GM23338 (cell line): ENCODE results near the gene ZNF438. TPM values are rescaled to one million over a fixed set of nuclear protein-coding genes. Genes with fewer than 3 reads are reported as not detected.

Experiments used
- ATAC-seq: fragments of 200-7000 bp; cut with Tn5 transposase; 3 replicates; pipeline ENCODE4 v1.9.1; 2020
- DNase-seq: peaks from one replicate; pipeline ENCODE4 v3.0.0-alpha.2; 2015; ENCODE audit warnings: low spot score
- H2AFZ ChIP-seq: fragments of 200-600 bp; sonication (generic); 2 replicates; pipeline ENCODE4 v1.8.0; 2016; ENCODE audit warnings: antibody characterized with exemption, mild to moderate bottlenecking, moderate library complexity
- H3F3A ChIP-seq: fragments of 200-600 bp; sonication (generic); replicated peaks from 2 replicates; pipeline ENCODE4 v1.8.0; 2017; ENCODE audit warnings: antibody characterized with exemption, mixed run types, low read depth
- H3K27ac ChIP-seq: fragments of 200-600 bp; sonication (generic); 2 replicates; pipeline ENCODE4 v1.6.1; 2016; ENCODE audit warnings: low read depth
- H3K27me3 ChIP-seq: fragments of 200-600 bp; sonication (generic); 2 replicates; pipeline ENCODE4 v1.8.0; 2016; ENCODE audit warnings: mild to moderate bottlenecking, mixed run types, moderate library complexity; ENCODE audit not compliant: insufficient read depth
- H3K36me3 ChIP-seq: fragments of 200-600 bp; sonication (generic); 2 replicates; pipeline ENCODE4 v1.8.0; 2016; ENCODE audit warnings: mild to moderate bottlenecking; ENCODE audit not compliant: insufficient read depth
- H3K4me1 ChIP-seq: fragments of 200-600 bp; sonication (generic); 2 replicates; pipeline ENCODE4 v1.8.0; 2016; ENCODE audit warnings: mild to moderate bottlenecking, moderate library complexity; ENCODE audit not compliant: insufficient read depth
- H3K4me2 ChIP-seq: fragments of 200-600 bp; sonication (generic); 2 replicates; pipeline ENCODE4 v1.7.1; 2017; ENCODE audit warnings: mixed run types
- H3K4me3 ChIP-seq: fragments of 200-600 bp; sonication (generic); 2 replicates; pipeline ENCODE4 v1.6.1; 2016; ENCODE audit warnings: mixed run types
- H3K79me2 ChIP-seq: fragments of 200-600 bp; sonication (generic); replicated peaks from 2 replicates; pipeline ENCODE4 v1.8.0; 2017; ENCODE audit warnings: mild to moderate bottlenecking; ENCODE audit not compliant: insufficient read depth
- H3K9me2 ChIP-seq: fragments of 200-600 bp; sonication (generic); 2 replicates; pipeline ENCODE4 v1.8.0; 2017; ENCODE audit not compliant: insufficient read depth
- H4K20me1 ChIP-seq: fragments of 200-600 bp; sonication (generic); replicated peaks from 2 replicates; pipeline ENCODE4 v1.8.0; 2017; ENCODE audit warnings: mild to moderate bottlenecking; ENCODE audit not compliant: insufficient read depth
- H3K27ac Mint-ChIP-seq: 2 replicates; pipeline ENCODE4 v1.8.0; 2020; ENCODE audit warnings: inconsistent platforms, mild to moderate bottlenecking, moderate library complexity, mixed read lengths
- H3K27me3 Mint-ChIP-seq: 3 replicates; pipeline ENCODE4 v1.8.0; 2022; ENCODE audit warnings: low read depth, mild to moderate bottlenecking, moderate library complexity, mixed read lengths, inconsistent platforms; ENCODE audit not compliant: insufficient read depth, poor library complexity
- H3K36me3 Mint-ChIP-seq: 3 replicates; pipeline ENCODE4 v1.8.0; 2021; ENCODE audit warnings: low read depth, mild to moderate bottlenecking, inconsistent platforms, moderate library complexity, mixed read lengths
- H3K4me1 Mint-ChIP-seq: 3 replicates; pipeline ENCODE4 v1.8.0; 2020; ENCODE audit warnings: mild to moderate bottlenecking, inconsistent platforms, mixed read lengths
- H3K4me3 Mint-ChIP-seq: 3 replicates; pipeline ENCODE4 v1.8.0; 2021; ENCODE audit warnings: moderate library complexity, mild to moderate bottlenecking, inconsistent platforms, mixed read lengths
- H3K9me3 Mint-ChIP-seq: 3 replicates; pipeline ENCODE4 v1.8.0; 2020; ENCODE audit warnings: moderate library complexity, mild to moderate bottlenecking, inconsistent platforms, mixed read lengths
- CREB1 ChIP-seq: fragments of 250-450 bp; sonication (Bioruptor Pico); IDR thresholded peaks from 2 replicates; pipeline ENCODE4 v1.5.0; 2020; ENCODE audit warnings: low read depth, mild to moderate bottlenecking, moderate library complexity
- EZH2 ChIP-seq: fragments of 200-600 bp; sonication (generic); IDR thresholded peaks from one replicate; pipeline ENCODE4 v1.8.0; 2017; ENCODE audit warnings: antibody characterized with exemption, mild to moderate bottlenecking, low read depth; ENCODE audit not compliant: unreplicated experiment
- EZH2phosphoT487 ChIP-seq: fragments of 200-600 bp; sonication (generic); IDR thresholded peaks from one replicate; pipeline ENCODE4 v1.8.1; 2018; ENCODE audit warnings: antibody characterized with exemption; ENCODE audit not compliant: unreplicated experiment
- NANOG ChIP-seq: IDR thresholded peaks from 2 replicates; pipeline ENCODE4 v1.6.1; 2016; ENCODE audit warnings: antibody characterized with exemption, borderline replicate concordance
- POLR2AphosphoS5 ChIP-seq: IDR thresholded peaks from 2 replicates; pipeline ENCODE4 v1.6.1; 2016; ENCODE audit warnings: antibody characterized with exemption, low read depth
- polyA plus RNA-seq: library from polyadenylated mRNA; unstranded; fragments of >200 nt; fragmentation: Nextera tagmentation; extraction: Ambion mirVana; gene quantifications from 2 replicates; pipeline ENCODE4 v1.2.1, GENCODE V29; 2016
- total RNA-seq: library from RNA; depleted of rRNA; stranded (reverse); fragments of >200 nt; shearing (Covaris generic); gene quantifications from 2 replicates; pipeline ENCODE4 v1.2.3, GENCODE V29; 2014
- TF ChIP-seq, protein P1 (sequence below): fragments of 250-450 bp; sonication (Bioruptor Pico); IDR thresholded peaks from 2 replicates; pipeline ENCODE4 v1.5.0; 2020; ENCODE audit warnings: mild to moderate bottlenecking, moderate library complexity
- TF ChIP-seq, protein P2 (sequence below), 2 experiments: fragments of 200-600 bp in 1 of 2; sonication (generic) in 1 of 2; conservative IDR thresholded peaks; 2 replicates each; pipeline versions ENCODE4 v1.5.1 to v1.6.1; 2016 to 2017; ENCODE audit warnings: antibody characterized with exemption in 2 of 2, low read depth in 2 of 2, mild to moderate bottlenecking in 2 of 2, moderate library complexity in 1 of 2

Gene ZNF438
- total and polyA plus RNA-seq, 2 experiments from 2014 or later, result 0.91 to 0.94 TPM

DNA sequence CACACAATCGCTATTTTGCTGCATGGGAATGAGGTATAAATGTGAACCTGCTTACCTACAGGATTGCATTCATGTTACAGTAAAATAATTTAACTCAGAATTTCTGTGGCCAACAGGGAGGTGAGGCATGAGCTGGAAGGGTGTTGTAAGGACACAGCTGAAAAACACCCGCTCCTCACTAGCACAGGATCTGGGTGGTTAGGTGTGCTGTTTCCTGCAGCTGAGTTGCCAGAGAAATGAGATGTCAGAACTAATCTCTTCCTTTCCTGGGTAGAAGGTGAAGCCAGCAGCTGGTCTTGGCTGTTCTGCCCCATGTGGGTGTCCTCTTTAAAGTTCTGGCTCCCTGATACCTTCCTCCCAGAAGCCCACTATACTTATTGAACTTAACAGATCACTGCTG lies 39.0 kb upstream of the ZNF438 start:
- Histone ChIP-seq H3K27me3 (no peaks in the 10 kb centered on the region), H3F3A (no peaks in the 10 kb centered on the region), H3K79me2 (no peaks in the 10 kb centered on the region), H4K20me1 (no peaks in the 10 kb centered on the region), H3K4me1 (peaks cover 27% of the 10 kb centered on the region), H3K4me3 (no peak overlapping the region), H3K27ac (no peak overlapping the region), H3K9me2 (peaks cover 10% of the 10 kb centered on the region; the same call in 1 of the 2 replicates), H2AFZ (no peak overlapping the region), H3K4me2 (no peak overlapping the region), H3K36me3 (0 out of 2 replicates have a peak, but pooled peaks cover 5% of the 10 kb centered on the region)
- Mint-ChIP-seq H3K27me3 (peaks cover 6% of the 10 kb centered on the region), H3K27ac (no peak overlapping the region), H3K4me3 (no peak overlapping the region), H3K9me3 (no peaks in the 10 kb centered on the region; the same call in 2 of the 3 replicates), H3K4me1 (peaks cover 33% of the 10 kb centered on the region), H3K36me3 (no peaks in the 10 kb centered on the region)
- ATAC-seq, result no peak
- no peak for DNase-seq
- TF ChIP-seq NANOG (no peak), CREB1 (no peak), EZH2phosphoT487 (no peak), POLR2AphosphoS5 (no peak), EZH2 (no peak)
- TF ChIP-seq, protein P1, sequence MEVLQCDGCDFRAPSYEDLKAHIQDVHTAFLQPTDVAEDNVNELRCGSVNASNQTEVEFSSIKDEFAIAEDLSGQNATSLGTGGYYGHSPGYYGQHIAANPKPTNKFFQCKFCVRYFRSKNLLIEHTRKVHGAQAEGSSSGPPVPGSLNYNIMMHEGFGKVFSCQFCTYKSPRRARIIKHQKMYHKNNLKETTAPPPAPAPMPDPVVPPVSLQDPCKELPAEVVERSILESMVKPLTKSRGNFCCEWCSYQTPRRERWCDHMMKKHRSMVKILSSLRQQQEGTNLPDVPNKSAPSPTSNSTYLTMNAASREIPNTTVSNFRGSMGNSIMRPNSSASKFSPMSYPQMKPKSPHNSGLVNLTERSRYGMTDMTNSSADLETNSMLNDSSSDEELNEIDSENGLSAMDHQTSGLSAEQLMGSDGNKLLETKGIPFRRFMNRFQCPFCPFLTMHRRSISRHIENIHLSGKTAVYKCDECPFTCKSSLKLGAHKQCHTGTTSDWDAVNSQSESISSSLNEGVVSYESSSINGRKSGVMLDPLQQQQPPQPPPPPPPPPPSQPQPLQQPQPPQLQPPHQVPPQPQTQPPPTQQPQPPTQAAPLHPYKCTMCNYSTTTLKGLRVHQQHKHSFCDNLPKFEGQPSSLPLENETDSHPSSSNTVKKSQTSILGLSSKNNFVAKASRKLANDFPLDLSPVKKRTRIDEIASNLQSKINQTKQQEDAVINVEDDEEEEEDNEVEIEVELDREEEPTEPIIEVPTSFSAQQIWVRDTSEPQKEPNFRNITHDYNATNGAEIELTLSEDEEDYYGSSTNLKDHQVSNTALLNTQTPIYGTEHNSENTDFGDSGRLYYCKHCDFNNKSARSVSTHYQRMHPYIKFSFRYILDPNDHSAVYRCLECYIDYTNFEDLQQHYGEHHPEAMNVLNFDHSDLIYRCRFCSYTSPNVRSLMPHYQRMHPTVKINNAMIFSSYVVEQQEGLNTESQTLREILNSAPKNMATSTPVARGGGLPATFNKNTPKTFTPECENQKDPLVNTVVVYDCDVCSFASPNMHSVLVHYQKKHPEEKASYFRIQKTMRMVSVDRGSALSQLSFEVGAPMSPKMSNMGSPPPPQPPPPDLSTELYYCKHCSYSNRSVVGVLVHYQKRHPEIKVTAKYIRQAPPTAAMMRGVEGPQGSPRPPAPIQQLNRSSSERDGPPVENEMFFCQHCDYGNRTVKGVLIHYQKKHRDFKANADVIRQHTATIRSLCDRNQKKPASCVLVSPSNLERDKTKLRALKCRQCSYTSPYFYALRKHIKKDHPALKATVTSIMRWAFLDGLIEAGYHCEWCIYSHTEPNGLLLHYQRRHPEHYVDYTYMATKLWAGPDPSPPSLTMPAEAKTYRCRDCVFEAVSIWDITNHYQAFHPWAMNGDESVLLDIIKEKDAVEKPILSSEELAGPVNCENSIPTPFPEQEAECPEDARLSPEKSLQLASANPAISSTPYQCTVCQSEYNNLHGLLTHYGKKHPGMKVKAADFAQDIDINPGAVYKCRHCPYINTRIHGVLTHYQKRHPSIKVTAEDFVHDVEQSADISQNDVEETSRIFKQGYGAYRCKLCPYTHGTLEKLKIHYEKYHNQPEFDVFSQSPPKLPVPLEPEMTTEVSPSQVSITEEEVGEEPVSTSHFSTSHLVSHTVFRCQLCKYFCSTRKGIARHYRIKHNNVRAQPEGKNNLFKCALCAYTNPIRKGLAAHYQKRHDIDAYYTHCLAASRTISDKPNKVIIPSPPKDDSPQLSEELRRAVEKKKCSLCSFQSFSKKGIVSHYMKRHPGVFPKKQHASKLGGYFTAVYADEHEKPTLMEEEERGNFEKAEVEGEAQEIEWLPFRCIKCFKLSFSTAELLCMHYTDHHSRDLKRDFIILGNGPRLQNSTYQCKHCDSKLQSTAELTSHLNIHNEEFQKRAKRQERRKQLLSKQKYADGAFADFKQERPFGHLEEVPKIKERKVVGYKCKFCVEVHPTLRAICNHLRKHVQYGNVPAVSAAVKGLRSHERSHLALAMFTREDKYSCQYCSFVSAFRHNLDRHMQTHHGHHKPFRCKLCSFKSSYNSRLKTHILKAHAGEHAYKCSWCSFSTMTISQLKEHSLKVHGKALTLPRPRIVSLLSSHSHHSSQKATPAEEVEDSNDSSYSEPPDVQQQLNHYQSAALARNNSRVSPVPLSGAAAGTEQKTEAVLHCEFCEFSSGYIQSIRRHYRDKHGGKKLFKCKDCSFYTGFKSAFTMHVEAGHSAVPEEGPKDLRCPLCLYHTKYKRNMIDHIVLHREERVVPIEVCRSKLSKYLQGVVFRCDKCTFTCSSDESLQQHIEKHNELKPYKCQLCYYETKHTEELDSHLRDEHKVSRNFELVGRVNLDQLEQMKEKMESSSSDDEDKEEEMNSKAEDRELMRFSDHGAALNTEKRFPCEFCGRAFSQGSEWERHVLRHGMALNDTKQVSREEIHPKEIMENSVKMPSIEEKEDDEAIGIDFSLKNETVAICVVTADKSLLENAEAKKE (CRISPR knock-in tag), result no peak
- TF ChIP-seq, protein P2, sequence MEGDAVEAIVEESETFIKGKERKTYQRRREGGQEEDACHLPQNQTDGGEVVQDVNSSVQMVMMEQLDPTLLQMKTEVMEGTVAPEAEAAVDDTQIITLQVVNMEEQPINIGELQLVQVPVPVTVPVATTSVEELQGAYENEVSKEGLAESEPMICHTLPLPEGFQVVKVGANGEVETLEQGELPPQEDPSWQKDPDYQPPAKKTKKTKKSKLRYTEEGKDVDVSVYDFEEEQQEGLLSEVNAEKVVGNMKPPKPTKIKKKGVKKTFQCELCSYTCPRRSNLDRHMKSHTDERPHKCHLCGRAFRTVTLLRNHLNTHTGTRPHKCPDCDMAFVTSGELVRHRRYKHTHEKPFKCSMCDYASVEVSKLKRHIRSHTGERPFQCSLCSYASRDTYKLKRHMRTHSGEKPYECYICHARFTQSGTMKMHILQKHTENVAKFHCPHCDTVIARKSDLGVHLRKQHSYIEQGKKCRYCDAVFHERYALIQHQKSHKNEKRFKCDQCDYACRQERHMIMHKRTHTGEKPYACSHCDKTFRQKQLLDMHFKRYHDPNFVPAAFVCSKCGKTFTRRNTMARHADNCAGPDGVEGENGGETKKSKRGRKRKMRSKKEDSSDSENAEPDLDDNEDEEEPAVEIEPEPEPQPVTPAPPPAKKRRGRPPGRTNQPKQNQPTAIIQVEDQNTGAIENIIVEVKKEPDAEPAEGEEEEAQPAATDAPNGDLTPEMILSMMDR (conservative IDR thresholded peaks at IDR 0.05; ENCODE audit: low read depth in 2 of 2), result no peak
